GM21447 (cell line): Measurements from ENCODE around the gene CELF4.

ENCODE experiments used
- ATAC-seq: cut with Tn5 transposase; IDR thresholded peaks from one replicate; pipeline ENCODE4 v1.9.1; 2021; ENCODE audit not compliant: unreplicated experiment

Gene CELF4

DNA sequence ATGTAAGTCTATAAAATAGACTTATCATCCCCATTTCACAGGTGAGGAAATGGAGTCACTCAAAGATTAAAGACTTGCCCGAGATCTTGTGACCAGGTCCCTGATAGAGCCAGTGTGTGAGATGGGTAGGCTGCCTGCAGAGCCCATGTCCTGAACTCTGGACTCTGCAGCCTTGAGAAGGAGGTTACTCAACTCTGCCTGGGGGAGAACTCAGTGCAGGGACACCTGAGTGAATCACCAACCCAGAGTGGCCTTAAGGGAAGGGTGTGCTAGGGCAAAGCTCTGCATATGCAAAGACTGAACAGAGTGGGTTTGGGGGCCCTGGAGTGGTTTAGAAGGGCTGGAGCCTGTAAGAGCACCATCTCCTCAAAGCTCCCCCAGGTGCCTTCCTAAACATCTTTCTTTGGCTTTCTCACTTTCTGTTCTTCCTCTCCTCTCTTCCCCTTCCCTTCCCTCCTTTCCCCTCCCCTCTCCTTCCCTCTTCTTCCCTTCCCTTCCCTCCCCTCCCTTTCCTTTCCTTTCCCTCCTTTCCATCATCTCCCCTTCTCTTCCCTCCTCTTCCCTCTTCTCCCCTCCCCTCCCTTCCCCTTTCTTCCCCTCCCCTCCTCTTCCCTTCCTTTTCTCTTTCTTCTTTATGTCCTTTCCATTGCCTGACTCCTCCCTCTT, 67.6 kb downstream of the CELF4 start:
- no peak for ATAC-seq

DNA sequence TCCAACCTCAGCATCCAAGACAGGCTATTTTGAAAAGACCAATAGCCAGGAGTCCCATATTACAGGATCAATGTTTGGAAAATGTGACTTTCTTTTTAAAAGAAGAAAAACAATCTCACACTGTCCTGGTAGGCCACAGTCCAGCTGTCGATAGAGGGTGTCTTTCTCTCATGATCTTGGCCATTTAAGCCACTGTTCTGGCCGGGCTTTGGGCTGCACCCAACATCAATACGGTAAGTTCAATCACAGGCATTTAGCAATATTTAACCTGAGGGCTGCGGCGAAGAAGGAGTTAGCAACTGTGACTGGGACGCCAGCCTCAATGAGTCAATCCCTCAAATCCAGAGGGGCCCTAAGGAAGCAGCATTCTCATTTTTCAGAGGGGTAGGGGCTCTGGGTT, 69.0 kb downstream of the CELF4 start:
- no peak for ATAC-seq

DNA sequence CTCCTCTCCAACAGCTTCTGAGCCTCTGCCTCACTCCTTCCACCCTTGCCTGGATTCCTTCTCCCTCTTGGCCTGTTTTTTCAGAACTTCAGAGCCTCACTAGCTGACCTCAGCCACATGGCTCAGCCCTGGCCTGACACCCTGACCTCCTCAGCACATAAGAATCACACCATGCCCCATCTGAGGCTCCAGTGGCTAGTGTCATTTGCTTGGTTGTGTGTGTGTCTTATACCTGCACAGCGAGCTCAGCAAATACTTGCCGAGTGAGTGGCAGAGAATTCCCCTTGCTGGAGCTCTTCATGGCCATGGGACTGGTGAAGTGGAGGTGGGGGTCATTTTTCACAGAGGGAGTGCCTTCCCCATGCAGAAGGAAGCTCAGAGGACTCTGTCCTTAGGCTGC, 70.2 kb downstream of the CELF4 start:
- ATAC-seq: no peak

DNA sequence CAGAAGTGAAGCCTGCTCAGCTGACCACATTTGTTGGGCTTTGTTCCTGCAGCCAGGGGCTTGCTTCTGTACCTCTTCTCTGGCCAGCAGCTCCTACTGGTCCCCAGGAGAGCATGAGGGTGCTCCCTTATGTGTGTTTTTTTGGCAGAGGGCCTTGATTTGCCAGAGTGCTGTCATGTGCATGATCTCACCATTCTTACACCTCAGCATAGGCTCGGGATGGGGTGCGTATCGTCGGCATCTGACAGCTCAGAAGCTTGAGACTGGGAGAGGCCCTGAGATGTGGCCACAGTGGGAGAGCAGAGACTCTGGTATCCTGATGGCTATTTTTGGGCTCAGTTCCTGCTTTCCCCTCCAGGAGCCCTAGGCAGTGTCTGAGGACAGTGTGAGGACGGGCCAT, 71.2 kb downstream of the CELF4 start:
- no peak for ATAC-seq

DNA sequence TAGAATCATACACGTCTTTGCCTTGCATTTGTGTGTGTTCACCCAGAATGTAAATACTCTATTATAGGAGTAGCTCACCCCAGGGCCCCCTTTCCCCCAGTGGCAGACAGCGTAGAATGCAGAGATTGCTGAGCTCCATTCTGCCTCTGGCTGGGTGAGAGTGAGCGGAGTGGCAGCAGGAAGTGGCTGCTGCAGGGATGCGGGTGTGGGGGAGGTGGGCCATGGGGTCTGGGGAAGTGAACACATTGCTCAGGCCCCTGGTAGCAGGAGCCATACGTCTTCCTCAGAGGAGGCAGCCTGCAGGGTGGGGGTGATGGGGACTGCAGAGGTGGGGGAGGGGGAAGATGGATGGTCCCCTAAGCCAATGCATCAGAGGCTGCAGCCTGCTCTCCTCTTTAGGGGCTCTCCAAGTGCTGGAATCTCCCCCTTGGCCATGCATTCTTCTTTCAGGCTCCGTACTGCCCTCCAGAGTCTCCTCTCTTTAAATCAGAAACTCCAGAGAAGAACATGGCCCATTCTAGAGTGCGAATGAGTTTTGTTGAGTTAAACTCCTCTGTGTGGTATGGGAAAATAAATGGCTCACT, 72.2 kb downstream of the CELF4 start:
- ATAC-seq: no peak

DNA sequence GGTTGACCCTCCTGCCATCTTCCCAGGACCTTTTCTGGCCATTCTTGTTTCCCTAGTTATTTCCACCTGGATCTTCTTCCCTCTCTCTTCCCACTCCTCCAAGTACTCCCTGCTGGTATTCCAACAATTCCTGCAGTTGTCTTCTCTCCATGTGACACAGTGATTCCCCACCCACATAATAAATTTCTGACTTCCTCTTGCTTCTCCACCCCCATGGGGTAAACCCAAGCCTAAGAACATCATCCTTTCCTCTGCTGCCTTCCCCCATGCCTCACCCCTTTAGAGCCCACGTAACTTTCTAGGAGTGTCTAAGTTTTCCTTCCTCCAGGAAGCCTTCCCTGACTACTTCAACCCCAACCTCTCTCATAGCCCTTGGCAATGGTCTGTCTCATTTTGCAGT, 72.6 kb downstream of the CELF4 start:
- ATAC-seq: no peak

DNA sequence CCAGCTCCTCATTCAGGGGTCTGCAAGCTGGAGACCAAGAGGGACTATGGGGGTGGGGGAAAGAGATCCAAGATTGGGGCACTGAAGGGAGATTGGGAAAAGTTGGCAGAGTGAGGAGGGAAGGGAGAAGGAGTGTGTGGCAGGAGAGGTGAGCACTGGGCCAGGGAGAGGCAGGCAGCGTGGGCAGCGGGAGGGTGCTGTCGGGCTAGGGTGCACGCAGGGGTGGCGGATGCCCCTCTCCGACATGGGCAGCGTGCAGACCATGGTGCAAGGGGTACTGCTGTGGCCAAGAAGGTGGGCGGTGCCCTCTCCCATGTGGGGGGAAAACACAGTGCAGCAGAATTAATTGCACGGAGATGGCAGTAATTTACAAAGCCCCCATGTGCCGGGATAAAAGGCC, 74.1 kb downstream of the CELF4 start:
- no peak for ATAC-seq

DNA sequence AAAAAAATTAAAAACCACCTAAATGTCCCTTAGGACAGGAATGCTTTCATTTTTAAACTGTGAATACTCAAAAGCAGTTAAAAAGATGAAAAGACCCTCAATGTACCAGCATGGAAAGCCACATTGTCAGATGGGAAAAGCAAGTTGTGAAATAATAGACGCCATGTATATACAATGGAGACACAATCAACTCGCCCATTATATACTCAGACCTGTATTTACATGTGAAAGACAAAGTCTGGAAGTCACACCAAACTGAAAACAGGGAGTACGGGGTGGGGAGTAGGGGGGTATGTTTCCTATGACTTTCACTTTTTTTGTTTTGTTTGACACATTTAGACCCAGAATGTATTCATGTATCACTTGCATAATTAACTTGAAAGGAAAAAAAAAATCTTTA, 75.6 kb downstream of the CELF4 start:
- no peak for ATAC-seq

DNA sequence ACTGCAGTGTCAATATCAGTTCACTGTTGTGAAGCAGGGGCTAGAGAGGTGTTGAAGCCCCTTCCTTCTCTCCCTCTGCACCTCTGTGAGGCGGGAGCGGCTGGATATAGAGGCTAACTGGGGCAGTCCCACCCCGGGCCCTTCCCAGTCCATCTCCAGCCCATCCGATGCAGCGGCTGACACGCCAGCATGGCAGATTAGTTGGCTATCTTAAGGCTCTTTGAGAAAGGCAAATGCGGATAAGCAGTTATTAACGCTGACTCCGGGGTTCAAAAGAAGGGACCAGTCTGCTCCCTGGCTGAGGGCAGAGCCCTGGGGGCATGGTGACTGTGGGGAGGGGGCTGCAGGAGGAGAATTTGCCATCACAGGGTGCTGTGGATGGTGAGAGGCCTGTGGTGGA, 76.6 kb downstream of the CELF4 start:
- ATAC-seq: no peak

DNA sequence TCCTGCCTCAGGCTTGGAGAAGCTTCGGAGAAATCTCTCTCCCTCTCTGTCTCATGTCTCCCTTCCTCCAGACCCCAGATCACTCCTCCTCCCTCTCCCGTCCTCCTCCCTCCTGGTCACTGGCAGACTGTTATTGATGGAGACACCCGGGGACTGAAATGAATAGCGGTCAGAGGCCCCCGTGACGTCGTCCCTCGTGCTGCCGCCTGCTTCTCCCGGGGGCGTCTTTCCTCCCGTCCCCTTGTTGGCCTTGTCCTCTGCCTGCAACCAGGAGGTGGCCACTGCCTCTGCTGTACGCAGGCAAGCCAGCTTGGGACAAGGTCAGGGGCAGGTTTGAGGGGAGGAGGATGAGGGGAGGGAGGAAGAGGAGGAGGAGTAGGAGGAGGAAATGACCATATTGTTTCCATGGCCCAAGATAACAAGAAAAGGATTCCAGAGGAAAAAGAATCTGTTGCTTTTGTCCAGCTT, 78.2 kb downstream of the CELF4 start:
- ATAC-seq: no peak

DNA sequence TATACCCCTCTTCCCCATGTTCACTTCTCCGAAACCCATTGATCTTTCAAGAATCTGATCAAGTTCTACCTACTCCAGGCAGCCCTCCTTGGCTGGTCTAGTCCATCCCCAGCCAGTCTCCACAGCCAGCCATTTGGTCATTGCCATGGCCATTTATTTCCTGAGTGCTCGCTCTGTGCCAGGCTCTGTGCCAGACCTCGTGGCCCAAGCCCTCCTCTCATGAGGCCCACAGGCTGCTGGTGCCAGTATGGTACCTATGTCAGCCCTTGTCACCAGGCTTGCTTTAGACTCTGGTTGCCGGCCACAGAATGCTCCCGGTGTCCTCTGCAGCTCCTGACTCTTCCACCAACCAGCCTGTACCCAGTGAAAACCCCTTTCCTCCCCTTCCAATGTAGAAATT, 78.8 kb downstream of the CELF4 start:
- no peak for ATAC-seq

DNA sequence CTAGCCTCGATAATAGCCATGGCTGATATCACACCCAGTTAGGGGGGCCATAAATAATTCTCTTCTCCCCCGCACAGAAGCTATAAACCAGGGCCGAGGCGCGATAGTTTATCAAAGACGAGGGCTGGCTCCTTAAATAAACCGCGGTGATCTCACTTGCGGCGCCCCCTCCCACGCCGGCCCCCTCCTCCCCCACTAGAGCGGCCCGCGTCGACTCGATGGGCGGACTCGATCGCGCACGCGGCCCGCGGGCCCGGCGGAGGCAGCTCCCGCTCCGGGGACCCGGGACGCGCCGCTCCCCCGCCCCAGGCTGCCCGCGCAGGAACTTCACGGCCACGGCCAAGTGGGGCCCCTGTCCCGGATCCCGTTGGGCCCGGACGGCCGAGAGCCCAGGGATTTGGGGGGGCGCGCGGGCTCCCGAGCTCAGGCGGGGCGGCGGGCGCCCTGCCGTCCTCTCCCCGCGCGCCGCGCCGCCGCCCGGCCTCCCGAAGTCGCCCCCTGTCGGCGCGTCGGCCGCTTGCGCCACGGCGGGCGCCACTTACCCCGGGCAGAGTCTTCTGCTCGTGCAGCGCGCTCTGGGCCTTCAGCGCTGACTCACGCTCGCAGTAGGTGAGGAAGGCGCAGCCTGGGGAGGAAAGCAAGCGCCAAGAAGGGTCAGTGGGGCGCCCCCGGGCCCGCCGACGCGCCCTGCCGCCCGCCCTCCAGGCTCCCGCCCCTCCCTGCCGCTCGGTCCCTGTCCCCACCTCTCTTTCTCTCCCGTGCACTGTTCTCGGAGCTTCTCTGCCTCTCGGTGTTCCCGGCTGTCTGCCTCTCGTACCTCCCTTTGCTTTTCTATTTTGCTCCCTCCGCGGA, 80.4 kb downstream of the CELF4 start:
- no peak for ATAC-seq

DNA sequence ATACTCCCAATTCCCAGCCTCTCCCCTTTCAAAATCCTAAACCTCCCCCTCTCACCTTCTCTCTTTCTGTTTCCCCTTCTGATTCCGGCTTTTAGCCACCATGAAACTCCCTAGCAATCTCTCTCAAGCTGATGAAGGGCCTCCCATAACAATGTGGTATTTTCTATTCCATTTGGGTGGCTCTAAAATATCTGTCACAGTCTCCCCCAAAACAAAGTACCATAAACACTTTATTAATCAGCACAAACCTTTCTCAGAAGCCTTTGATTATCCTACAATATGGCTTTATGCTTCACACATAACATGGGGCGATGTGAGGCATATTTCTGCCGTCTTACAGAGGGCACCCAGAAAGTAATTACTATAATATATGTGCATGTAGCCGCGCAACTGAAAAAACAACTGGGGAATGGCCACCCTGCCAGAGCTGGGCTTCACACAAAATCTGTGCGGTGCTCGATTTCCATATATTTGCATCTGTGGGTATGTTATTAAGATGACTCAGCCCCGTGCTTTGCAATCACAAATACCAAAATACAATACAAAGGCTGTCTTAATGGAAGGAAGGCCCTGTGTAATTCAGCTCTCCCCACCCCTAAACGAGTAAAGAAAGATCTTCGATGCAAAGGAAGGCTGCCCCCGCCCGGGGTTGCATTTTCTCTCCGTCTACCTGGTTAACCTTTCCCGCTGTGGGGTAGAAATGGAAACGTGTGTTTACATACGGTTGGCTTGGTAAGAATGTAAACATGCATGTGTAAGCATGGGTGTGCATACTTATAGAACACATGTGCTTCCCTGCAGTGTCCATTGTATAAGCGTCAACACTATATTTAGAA, 81.4 kb downstream of the CELF4 start:
- no peak for ATAC-seq

DNA sequence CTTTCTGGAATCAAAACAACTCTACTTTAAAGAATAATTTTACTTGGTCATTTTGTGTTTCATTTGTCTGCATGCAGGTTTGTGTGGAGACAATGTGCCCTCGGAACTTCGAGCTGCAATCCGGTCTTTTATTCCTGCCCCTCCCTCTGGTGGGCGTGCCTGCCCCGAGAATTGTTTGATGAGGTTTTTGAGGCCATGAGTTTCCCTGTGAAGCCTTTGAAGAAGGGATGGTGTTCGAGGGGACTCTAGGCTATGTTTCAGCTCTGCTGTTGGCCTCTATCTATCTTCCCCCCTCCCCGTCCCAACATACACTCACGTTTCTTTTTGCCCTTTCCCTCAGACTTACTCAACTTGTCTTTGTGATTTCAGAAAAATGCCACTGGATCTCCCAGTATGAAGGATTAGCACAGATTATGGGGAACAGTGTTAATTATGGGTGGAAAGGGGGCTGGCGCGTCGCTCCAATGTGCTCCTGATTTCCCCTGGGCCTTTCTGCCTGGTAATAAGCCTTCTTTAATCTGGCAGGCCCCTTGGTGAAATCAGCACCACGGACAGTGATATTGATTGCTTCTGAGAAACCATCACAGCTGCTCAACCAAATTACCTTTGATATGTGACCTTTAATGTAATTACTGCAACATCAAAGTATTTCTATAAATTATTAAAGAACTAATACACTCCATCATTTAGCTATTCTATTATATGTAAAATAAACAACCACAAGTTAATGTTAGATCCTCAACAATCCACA, 82.2 kb downstream of the CELF4 start:
- no peak for ATAC-seq

DNA sequence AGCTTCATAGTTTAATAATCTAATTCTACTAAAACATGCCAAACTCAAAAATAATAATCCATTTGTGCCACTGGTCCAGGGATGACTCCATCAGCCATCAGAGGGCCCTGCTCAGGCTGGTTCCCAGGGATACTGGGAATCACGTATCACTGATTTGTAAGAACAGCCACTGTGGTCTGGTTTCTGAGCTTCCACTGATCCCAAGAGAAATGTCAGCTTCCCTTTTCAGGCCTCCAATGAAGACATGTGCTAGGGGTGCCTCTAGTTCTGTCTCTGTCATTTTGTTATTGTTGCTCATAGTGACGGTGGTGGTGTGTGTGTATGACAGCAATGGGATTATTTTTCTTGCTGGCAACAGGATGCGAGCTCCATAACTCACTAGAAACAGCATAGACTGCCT, 83.2 kb downstream of the CELF4 start:
- no peak for ATAC-seq

DNA sequence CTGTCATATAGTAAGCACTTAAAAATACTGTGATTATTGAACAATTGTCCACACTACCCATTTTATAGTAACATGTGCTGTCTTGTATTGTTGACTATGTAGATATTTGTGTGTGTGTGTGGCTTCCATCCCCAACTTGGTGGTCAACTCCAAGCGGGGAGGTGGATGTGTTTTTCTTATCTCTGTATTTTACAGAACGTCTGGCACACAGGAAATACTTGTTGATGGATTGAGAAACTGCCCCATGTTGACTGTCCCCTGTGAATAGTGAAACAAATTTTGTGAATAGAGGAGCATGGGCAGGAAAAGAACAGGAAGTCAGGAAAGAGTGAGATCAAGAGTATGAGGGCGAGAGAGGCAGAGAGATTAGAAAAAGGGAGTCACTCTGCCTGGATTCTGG, 83.6 kb downstream of the CELF4 start:
- no peak for ATAC-seq

DNA sequence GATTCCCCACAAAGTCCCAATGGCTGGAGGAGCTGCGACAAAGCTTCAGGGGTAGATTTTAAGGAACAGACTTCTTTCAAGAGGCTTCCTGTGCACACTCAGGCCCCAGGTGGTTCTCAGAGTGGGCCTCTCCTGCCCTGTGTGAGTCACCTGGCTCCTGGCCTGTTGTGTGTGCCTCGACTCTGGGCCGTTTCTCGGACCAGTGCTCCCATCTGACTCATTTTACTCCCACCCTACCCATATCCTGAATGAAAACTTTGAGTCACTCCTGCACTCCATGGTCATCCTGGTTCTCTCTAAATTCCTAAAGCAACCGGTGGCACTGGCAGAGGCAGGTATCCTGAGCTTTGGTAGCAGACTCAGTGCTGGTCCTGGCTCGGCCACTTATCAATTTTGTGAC, 84.1 kb downstream of the CELF4 start:
- no peak for ATAC-seq

DNA sequence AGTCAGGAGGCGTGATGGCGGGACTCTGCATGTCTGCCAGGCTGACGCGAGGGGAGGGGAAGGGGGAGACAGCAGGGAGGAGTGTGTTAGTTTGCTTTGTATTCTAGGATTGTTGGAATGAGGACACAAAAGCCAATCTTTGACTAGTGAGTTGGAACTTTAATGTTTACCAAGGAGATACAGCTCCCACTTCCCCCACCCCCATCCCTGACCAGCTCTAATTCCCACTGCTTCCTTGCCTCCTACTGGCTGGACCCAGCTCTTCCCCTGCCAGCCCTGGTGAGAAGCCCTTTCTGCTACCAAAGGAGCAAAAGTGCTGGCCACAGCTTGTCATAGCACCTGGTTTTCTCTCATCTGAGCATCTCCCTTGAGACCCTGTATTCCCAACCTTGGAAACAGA, 84.5 kb downstream of the CELF4 start:
- no peak for ATAC-seq

DNA sequence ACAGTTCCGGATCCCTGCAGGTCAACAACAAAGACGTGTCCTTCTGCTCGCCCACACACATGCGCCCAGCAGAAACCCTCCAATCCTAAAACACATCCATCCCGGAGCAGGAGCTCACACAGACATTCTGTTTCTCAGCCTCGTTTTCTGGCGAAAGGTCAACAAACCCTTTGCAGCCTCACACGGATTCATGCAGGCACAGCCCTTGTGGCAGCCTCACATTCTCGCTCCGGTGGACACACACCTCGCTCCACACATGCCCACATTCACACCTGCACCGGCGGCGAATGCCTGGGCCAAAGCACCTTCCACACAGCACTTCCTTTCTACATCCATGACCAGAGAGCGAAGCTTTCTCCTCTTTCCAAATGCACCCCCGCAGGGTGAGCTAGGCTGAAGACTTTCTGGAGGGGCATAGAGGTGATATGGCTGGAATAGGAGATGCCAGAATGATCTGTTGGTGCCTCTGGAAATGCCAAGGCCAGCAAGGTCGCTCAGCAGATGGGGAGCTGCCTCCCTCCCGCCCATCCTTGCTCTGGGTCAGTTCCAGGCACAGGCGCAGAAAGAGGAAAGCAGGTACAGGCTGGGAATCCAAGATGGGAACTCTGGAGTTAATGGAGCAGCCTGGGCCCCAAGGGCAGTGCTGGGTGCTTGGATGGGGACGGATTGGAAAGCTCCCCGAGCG, 88.8 kb downstream of the CELF4 start:
- ATAC-seq: no peak

DNA sequence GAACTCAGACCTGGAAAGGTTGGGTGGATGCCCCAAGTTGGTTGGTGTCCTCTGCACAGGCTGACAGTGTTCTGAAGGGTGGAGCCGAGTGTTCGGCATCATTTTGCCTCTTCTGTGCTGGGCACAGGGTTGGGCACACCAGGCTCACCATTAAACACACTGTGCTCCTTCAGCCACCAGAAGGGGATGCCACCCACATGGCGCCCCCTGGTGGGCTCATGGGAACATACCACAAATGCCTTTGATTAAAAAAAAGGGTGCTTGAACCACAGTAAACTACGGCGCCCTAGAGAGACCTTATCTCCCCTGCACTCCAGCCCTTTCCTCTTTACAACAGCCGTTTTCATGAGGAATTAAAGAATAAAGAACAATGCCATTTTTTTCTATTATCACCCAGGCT, 89.4 kb downstream of the CELF4 start:
- ATAC-seq: no peak
